ENCODE measurements around the gene SMARCA4.

The SMARCA4 gene

GRCh38 chr19:11025997-11026396, 65.2 kb downstream of the SMARCA4 start:
- TF ChIP-seq, protein P1, sequence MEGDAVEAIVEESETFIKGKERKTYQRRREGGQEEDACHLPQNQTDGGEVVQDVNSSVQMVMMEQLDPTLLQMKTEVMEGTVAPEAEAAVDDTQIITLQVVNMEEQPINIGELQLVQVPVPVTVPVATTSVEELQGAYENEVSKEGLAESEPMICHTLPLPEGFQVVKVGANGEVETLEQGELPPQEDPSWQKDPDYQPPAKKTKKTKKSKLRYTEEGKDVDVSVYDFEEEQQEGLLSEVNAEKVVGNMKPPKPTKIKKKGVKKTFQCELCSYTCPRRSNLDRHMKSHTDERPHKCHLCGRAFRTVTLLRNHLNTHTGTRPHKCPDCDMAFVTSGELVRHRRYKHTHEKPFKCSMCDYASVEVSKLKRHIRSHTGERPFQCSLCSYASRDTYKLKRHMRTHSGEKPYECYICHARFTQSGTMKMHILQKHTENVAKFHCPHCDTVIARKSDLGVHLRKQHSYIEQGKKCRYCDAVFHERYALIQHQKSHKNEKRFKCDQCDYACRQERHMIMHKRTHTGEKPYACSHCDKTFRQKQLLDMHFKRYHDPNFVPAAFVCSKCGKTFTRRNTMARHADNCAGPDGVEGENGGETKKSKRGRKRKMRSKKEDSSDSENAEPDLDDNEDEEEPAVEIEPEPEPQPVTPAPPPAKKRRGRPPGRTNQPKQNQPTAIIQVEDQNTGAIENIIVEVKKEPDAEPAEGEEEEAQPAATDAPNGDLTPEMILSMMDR (conservative IDR thresholded peaks at IDR 0.05; ENCODE audit: low read depth, low read length), result no peak
- DNase-seq (ENCODE audit: low read depth), result no peak
- no peak overlapping the region for H3K4me3 ChIP-seq (ENCODE audit: low read length)

DNA sequence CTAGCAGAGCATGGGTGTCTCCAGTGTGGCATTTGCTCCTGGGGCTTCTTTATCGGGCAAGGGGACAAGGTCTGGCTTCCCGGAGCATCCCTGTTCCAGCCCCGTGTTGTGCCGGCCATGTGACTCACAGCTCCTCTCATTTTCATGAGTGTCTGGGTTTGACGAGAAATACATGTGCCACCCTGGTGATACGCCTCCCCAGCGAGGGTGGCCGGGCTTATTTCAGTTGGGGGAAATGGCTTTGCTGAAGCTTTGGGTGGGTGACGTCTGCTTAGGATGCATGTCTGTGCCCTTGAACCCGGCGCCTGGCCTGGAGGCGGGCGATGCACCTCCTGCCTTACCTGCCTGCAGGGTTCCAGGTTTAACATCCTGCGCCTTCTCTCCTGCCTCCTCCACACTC, 66.6 kb downstream of the SMARCA4 start:
- TF ChIP-seq, protein P1 (conservative IDR thresholded peaks at IDR 0.05; ENCODE audit: low read depth, low read length), result no peak
- H3K4me3 ChIP-seq (ENCODE audit: low read length), result no peak overlapping the region
- no peak for DNase-seq (ENCODE audit: low read depth)

- TF ChIP-seq, protein P1 (conservative IDR thresholded peaks at IDR 0.05; ENCODE audit: low read depth, low read length), result no peak
- no peak for DNase-seq (ENCODE audit: low read depth)
- no peak overlapping the region for H3K4me3 ChIP-seq (ENCODE audit: low read length)
Measured at GRCh38 chr19:11028146-11028545, 67.3 kb downstream of the SMARCA4 start.

GRCh38 chr19:11031421-11032070, 70.7 kb downstream of the SMARCA4 start:
- TF ChIP-seq, protein P1 (conservative IDR thresholded peaks at IDR 0.05; ENCODE audit: low read depth, low read length), result no peak
- H3K4me3 ChIP-seq (ENCODE audit: low read length), result no peak overlapping the region
- no peak for DNase-seq (ENCODE audit: low read depth)

- TF ChIP-seq, protein P1 (conservative IDR thresholded peaks at IDR 0.05; ENCODE audit: low read depth, low read length), result no peak
- no peak for DNase-seq (ENCODE audit: low read depth)
- no peak overlapping the region for H3K4me3 ChIP-seq (ENCODE audit: low read length)
Measured at GRCh38 chr19:11033251-11033650, 72.4 kb downstream of the SMARCA4 start.

GRCh38 chr19:11033763-11034162, 72.9 kb downstream of the SMARCA4 start:
- DNase-seq (ENCODE audit: low read depth), result no peak
- TF ChIP-seq, protein P1 (conservative IDR thresholded peaks at IDR 0.05; ENCODE audit: low read depth, low read length), result no peak

GRCh38 chr19:11034449-11035213, 73.8 kb downstream of the SMARCA4 start:
- TF ChIP-seq, protein P1 (conservative IDR thresholded peaks at IDR 0.05; ENCODE audit: low read depth, low read length), result no peak
- no peak overlapping the region for H3K4me3 ChIP-seq (ENCODE audit: low read length)
- DNase-seq (ENCODE audit: low read depth), result no peak

More at GRCh38 chr19:11033763-11034162, 72.9 kb downstream of the SMARCA4 start:
- H3K4me3 ChIP-seq (ENCODE audit: low read length), result no peak overlapping the region

Data from retinal pigment epithelial cell (primary cell).